SK-N-SH treated with all-trans-retinoic acid at 6 μM for 48 hours (cell line): ENCODE measurements around the gene TMEM178A.

Experiments
- ARNTL ChIP-seq: fragments of 450-650 bp; formaldehyde crosslinking; IDR thresholded peaks from 2 replicates; pipeline ENCODE4 v1.5.0; 2020; ENCODE audit warnings: low read depth, mild to moderate bottlenecking, moderate library complexity, borderline replicate concordance
- BACH2 ChIP-seq: fragments of 250-450 bp; sonication (Bioruptor Pico); IDR thresholded peaks from 2 replicates; pipeline ENCODE4 v1.9.0; 2021; ENCODE audit warnings: mild to moderate bottlenecking, borderline replicate concordance
- CREB5 ChIP-seq: fragments of 250-450 bp; sonication (Bioruptor Pico); IDR thresholded peaks from 2 replicates; pipeline ENCODE4 v1.5.1; 2020; ENCODE audit warnings: low read depth, mild to moderate bottlenecking, moderate library complexity
- CSDC2 ChIP-seq: fragments of 250-450 bp; sonication (Bioruptor Pico); IDR thresholded peaks from 2 replicates; pipeline ENCODE4 v1.5.0; 2020; ENCODE audit warnings: mild to moderate bottlenecking, moderate library complexity
- GLIS3 ChIP-seq: fragments of 250-450 bp; sonication (Bioruptor Pico); IDR thresholded peaks from 2 replicates; pipeline ENCODE4 v1.5.0; 2020; ENCODE audit warnings: mild to moderate bottlenecking, moderate library complexity
- OSR1 ChIP-seq: fragments of 250-450 bp; sonication (Bioruptor Pico); IDR thresholded peaks from 2 replicates; pipeline ENCODE4 v1.8.0; 2022; ENCODE audit warnings: moderate library complexity, mild to moderate bottlenecking, inconsistent platforms
- PATZ1 ChIP-seq: fragments of 250-450 bp; sonication (Bioruptor Pico); IDR thresholded peaks from 2 replicates; pipeline ENCODE4 v1.8.0; 2020; ENCODE audit warnings: mild to moderate bottlenecking, moderate library complexity, borderline replicate concordance
- RARB ChIP-seq: fragments of 250-450 bp; sonication (Bioruptor Pico); IDR thresholded peaks from 2 replicates; pipeline ENCODE4 v1.8.0; 2021; ENCODE audit warnings: mild to moderate bottlenecking, moderate library complexity
- TCF4 ChIP-seq: fragments of 250-450 bp; sonication (Bioruptor Pico); IDR thresholded peaks from 2 replicates; pipeline ENCODE4 v1.8.0; 2021; ENCODE audit warnings: mild to moderate bottlenecking, moderate library complexity, borderline replicate concordance
- TOX ChIP-seq: fragments of 250-450 bp; sonication (Bioruptor Pico); IDR thresholded peaks from 2 replicates; pipeline ENCODE4 v1.8.0; 2021; ENCODE audit warnings: mild to moderate bottlenecking, moderate library complexity, borderline replicate concordance
- ZC3H10 ChIP-seq: fragments of 250-450 bp; sonication (Bioruptor Pico); IDR thresholded peaks from 2 replicates; pipeline ENCODE4 v1.5.1; 2021; ENCODE audit warnings: mild to moderate bottlenecking, moderate library complexity
- ZFP3 ChIP-seq: fragments of 250-450 bp; sonication (Bioruptor Pico); IDR thresholded peaks from 2 replicates; pipeline ENCODE4 v1.5.0; 2020; ENCODE audit warnings: mild to moderate bottlenecking, moderate library complexity
- ZFP30 ChIP-seq: fragments of 450-650 bp; formaldehyde crosslinking; IDR thresholded peaks from 2 replicates; pipeline ENCODE4 v1.5.0; 2022; ENCODE audit warnings: mild to moderate bottlenecking, moderate library complexity
- ZNF8 ChIP-seq: fragments of 450-650 bp; formaldehyde crosslinking; IDR thresholded peaks from 2 replicates; pipeline ENCODE4 v1.5.0; 2020; ENCODE audit warnings: mild to moderate bottlenecking, moderate library complexity

- TF ChIP-seq ZC3H10 (no peak), RARB (CRISPR knock-in tag) (no peak), ARNTL (no peak), PATZ1 (CRISPR knock-in tag) (no peak), BACH2 (CRISPR knock-in tag) (no peak), CREB5 (no peak), TCF4 (CRISPR knock-in tag) (no peak), ZFP3 (CRISPR knock-in tag) (no peak), ZNF8 (CRISPR knock-in tag) (no peak), OSR1 (CRISPR knock-in tag) (no peak), CSDC2 (no peak), GLIS3 (CRISPR knock-in tag) (no peak), ZFP30 (no peak), TOX (CRISPR knock-in tag) (no peak)
These were observed 5.7 kb upstream of the TMEM178A start for GRCh38 chr2:39659765-39660611.
